Muscle layer of duodenum (tissue), 2 donors: ENCODE results near the gene FBLN2.
"Not testable (repeated sequence)": the region's sequence is repeated elsewhere in the genome, so short reads cannot be mapped to it uniquely, and the experiment has no call there.

ENCODE experiments used
- H3K27ac ChIP-seq: one replicate; pipeline ENCODE4 v1.7.0; 2013; ENCODE audit warnings: mild to moderate bottlenecking, low read length
- H3K27me3 ChIP-seq: one replicate; pipeline ENCODE4 v1.7.0; 2013; ENCODE audit warnings: low read depth, mild to moderate bottlenecking, control low read depth, low read length
- H3K36me3 ChIP-seq, 2 donors: one replicate each; pipeline ENCODE4 v1.7.0; 2013; ENCODE audit warnings: low read length in 2 of 2, control low read depth in 1 of 2, mild to moderate bottlenecking in 1 of 2; ENCODE audit not compliant: insufficient read depth in 2 of 2, control insufficient read depth in 1 of 2
- H3K4me1 ChIP-seq, 2 donors: one replicate each; pipeline ENCODE4 v1.7.0; 2013; ENCODE audit warnings: low read length in 2 of 2, mild to moderate bottlenecking in 2 of 2, control low read depth in 1 of 2, moderate library complexity in 1 of 2; ENCODE audit not compliant: insufficient read depth in 2 of 2, control insufficient read depth in 1 of 2
- H3K4me3 ChIP-seq, 2 donors: one replicate each; pipeline ENCODE4 v1.7.0; 2013; ENCODE audit warnings: low read length in 2 of 2, low read depth in 1 of 2, mild to moderate bottlenecking in 1 of 2
- H3K9me3 ChIP-seq, 2 donors: one replicate each; pipeline ENCODE4 v1.7.0; 2013; ENCODE audit warnings: low read length in 2 of 2, control low read depth in 1 of 2, mild to moderate bottlenecking in 1 of 2; ENCODE audit not compliant: control insufficient read depth in 1 of 2
- donor health status: healthy.

The FBLN2 gene

DNA sequence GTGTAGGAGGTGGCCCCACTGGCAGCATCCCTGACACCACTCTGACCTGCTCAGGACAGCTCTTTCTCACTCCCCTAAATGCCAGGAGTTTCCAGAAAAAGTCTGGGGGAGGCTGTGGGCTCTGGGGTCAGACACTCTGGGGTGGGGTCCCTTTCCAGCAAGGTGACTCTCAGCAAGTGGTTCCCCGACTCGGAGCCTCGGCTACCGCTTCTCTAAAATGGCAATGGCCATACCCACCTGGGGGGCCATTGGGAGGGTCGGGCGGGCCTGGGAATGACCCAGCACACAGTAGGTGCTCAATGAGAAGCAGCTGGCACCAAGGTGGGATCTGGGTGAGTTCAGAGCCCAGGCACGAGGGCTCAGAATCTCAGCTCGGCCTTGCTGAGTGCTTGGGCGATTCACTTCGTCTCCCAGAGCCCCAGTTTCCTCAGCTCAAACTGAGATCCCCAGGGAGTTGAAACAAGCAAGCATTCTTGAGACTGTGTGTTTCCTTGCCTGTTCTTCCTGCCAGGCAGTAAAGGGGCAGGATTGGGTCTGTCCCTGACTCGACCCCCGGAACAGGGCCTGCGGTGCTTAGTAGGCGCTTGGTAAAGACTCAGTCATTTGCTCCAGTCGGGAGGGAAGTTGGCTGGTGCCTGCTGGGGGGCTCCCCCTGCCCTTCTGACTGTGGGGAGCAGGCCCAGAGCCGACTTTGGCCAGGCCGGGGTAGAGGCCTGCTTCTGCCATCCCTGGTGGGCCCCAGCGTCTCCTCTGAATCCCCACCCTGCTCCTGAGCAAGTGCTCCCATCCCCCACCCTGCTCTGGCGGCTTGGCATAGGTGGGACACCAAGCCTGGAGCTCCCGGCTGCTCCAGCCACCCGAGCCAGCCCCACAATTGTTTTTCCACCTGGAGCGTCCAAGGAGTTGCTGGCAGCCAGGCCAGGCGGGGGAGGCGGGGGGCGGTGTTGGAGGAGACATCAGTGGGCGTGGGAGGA is 32.9 kb upstream of the FBLN2 start:
- no peaks in the 10 kb centered on the region for H3K36me3 ChIP-seq
- H3K9me3 ChIP-seq: no peaks in the 10 kb centered on the region
- H3K27me3 ChIP-seq: no peaks in the 10 kb centered on the region
- H3K4me1 ChIP-seq: no peaks in the 10 kb centered on the region
- no peak overlapping the region for H3K4me3 ChIP-seq
- no peak overlapping the region for H3K27ac ChIP-seq

DNA sequence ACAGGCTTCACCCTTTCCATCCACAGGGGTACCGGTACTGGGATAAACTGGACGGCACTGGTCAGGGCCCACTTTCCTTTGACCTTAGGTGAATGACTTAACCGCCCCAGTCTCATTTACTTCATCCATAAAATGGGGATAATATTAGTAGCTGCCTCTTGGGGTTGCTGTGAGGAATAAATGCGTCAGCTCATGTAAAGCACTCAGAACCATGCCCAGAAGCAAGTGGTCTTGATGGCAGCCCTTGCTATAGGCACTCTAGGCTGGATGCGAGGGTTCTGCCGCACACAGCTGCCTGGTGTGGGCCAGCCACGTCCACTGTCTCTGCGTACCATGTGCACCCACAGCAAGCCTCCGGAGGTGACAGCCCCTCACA is 32.2 kb upstream of the FBLN2 start:
- H3K27me3 ChIP-seq: no peaks in the 10 kb centered on the region
- H3K4me3 ChIP-seq: no peak overlapping the region
- no peaks in the 10 kb centered on the region for H3K9me3 ChIP-seq
- no peaks in the 10 kb centered on the region for H3K4me1 ChIP-seq
- H3K27ac ChIP-seq: no peak overlapping the region
- no peaks in the 10 kb centered on the region for H3K36me3 ChIP-seq

DNA sequence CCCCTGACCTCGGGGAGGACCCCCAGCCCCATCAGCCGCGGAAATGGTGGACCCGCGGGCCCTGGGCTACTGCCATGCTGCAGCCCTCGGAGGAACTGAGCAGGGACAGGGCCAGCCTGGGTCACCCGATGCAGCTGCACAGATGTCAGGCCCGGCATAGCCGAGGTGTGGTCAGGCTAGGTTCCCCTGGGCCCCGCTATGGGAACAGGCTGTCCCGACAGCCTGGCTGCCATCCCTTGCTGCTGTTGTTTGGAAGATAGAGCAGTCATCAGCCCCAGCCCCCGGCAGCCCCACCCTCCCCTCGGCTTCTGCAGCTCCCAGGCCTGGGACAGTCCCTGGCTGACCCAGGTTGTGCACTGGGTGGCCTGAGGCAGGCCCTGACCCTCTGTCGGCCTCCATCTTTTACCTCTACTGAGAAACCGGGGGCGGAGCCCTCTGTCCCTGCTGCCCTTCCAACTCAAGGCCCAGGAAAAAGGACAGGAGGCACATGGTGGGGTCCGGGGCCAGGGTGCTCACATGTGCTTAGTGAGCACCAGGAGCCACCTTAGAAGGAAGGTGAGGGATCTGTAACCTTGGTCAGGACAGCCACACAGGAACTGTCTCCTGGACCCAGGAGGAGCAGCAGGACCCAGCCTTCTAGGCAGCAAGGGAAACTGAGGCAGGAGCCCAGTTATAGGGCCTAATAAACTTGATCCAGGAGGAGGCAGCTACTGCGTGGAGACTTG is 31.5 kb upstream of the FBLN2 start:
- no peaks in the 10 kb centered on the region for H3K9me3 ChIP-seq
- no peaks in the 10 kb centered on the region for H3K27me3 ChIP-seq
- H3K36me3 ChIP-seq: no peaks in the 10 kb centered on the region
- H3K4me1 ChIP-seq: no peaks in the 10 kb centered on the region
- H3K27ac ChIP-seq: no peak overlapping the region
- H3K4me3 ChIP-seq: no peak overlapping the region

DNA sequence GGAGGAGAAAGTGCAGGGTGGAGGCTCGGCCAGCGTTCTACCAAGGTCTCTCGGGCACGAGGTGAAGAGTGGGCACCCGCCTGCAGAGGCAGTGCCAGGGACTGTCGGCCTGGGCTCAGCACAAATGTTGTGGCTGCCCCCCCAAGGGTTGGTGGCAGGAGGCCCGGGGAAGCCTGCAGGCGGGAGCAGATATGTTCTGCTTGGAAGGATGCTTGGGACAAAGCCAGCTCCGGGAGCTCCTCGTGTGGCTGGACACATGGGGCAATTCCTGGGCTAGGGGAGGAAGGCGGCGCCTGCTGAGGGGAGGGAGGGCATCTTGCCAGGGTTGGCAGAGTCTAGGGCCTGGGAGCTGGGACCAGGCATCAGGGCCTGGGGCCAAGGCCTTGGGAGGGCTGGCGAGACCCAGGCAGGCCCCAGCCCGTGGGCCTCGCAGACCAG is 30.4 kb upstream of the FBLN2 start:
- Histone ChIP-seq H3K36me3 (no peaks in the 10 kb centered on the region), H3K27ac (no peak overlapping the region), H3K27me3 (no peaks in the 10 kb centered on the region), H3K9me3 (no peaks in the 10 kb centered on the region), H3K4me1 (no peaks in the 10 kb centered on the region), H3K4me3 (no peak overlapping the region)

DNA sequence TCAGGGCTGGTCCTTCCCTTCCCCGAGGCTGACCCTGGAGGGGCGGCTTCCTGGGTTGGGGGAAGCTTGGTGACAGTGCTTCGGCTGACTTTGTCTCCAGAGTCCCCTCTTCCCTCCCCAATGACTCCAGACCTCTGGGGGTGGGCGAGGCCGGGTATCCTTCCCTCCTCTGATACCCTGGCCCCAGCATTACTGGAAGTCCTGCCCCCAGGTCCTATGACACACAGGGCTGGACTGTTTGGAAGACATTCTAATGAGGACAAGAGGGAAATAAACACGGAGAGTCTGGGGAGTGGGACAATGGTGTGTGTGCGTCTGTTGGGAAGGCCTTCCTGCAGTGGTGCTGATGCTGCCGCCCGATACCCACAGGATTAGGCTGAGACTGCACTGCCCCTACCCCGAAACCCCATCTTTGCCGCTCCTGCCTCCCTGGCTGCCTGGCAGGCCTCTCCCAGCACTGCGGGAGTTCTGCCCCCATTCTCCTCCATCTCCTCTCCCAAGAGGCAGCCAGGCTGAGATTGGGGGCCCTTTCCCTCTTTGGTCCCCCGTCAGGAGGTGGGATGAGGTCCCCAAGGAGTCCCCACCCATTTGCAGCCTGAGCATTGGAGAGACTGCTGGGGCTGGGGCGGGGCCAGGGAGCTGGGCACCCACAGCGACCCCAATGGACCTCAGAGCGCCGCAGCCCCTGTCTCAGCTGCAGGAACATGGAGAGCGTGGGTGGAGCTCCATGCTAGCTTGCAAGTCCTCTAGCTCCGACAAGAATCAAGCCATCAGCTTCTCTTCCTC is 29.7 kb upstream of the FBLN2 start:
- Histone ChIP-seq H3K9me3 (no peaks in the 10 kb centered on the region), H3K27me3 (no peaks in the 10 kb centered on the region), H3K36me3 (no peaks in the 10 kb centered on the region), H3K4me3 (no peak overlapping the region), H3K4me1 (no peaks in the 10 kb centered on the region), H3K27ac (no peak overlapping the region)

DNA sequence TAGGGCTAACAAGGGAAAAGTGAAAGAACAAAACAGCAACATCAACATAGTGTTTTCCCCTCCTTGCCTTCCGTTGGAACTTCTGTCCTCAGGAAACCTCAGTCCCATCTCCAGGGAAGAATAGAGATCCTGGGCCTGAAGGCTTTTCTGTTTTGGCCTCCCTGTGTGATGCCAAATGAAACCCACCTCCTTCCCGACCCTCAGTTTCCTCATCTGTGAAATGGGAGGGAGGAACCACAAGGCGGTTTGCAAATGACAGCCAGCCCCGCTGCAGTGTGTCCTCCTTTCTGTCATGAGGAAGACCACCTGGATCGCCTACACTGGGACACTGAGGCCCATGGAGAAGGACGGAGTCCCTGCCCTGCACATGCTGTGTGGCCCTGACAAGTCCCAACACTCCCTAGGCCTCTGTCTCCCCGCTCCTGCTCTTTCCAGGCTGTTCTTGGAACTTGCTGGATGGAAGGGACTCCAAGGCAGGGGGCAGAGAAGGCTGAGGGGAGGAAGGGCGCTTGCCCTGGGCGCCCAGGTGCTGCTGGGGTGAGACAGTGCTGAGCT is 28.5 kb upstream of the FBLN2 start:
- Histone ChIP-seq H3K4me1 (no peaks in the 10 kb centered on the region), H3K36me3 (no peaks in the 10 kb centered on the region), H3K27ac (no peak overlapping the region), H3K27me3 (no peaks in the 10 kb centered on the region), H3K9me3 (no peaks in the 10 kb centered on the region), H3K4me3 (no peak overlapping the region)

DNA sequence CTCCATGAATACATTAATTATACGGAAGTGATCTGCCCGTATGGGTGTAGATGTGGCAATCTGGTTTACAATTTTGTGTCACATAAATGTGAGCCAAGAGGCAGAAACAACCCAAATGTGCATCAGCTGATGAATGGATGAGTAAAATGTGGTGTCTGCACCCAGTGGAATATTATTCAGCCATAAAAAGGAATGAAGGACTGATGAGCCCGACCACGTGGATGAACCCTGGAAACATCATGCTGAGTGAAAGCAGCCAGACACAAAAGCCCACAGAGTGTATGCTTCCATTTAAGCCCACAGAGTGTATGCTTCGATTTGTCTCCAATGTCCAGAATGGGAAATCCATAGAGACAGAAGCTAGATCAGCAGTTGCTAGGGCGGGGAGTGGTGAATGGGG is 27.6 kb upstream of the FBLN2 start:
- no peaks in the 10 kb centered on the region for H3K9me3 ChIP-seq
- H3K27me3 ChIP-seq: no peaks in the 10 kb centered on the region
- H3K27ac ChIP-seq: no peak overlapping the region
- H3K36me3 ChIP-seq: no peaks in the 10 kb centered on the region
- H3K4me3 ChIP-seq: no peak overlapping the region
- peaks cover 0 to 5% of the 10 kb centered on the region in 2 donors for H3K4me1 ChIP-seq

DNA sequence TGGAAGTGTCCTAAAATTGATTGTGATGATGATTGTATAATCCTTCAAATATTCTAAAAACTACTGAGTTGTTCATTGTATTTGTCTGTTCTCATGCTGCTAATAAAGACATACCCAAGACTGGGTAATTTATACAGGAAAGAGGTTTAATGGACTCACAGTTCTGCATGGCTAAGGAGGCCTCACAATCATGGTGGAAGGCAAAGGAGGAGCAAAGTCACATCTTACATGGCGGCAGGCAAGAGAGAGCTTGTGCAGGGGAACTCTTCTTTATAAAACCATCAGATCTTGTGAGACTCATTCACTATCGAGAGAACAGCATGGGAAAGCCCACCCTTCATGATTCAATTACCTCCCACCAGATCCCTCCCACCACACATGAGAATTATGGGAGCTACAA is 27.2 kb upstream of the FBLN2 start:
- not testable (repeated sequence) for H3K27ac ChIP-seq, H3K27me3 ChIP-seq, H3K9me3 ChIP-seq, H3K4me3 ChIP-seq, H3K4me1 ChIP-seq, H3K36me3 ChIP-seq

DNA sequence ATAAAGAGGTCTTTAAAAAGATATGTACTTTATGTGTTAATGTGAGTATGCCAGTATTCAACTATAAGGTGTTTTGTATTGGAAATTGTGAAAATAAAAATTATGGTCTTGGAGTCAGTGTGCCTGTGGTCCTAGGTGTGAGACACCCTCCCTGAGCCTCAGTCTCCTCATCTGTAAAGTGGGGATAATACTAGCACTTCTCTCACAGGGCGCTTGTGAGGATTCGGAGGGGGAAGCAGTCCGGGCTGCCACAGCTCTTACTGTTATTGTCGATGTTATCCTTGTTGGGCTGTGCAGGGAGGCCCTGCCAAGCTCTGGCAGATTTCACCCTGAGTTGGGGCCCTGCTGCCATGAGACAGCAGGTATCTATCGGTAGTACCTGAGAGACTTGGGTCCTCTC is 26.7 kb upstream of the FBLN2 start:
- Histone ChIP-seq H3K4me1 (peaks cover 0 to 10% of the 10 kb centered on the region in 2 donors), H3K9me3 (no peaks in the 10 kb centered on the region)

DNA sequence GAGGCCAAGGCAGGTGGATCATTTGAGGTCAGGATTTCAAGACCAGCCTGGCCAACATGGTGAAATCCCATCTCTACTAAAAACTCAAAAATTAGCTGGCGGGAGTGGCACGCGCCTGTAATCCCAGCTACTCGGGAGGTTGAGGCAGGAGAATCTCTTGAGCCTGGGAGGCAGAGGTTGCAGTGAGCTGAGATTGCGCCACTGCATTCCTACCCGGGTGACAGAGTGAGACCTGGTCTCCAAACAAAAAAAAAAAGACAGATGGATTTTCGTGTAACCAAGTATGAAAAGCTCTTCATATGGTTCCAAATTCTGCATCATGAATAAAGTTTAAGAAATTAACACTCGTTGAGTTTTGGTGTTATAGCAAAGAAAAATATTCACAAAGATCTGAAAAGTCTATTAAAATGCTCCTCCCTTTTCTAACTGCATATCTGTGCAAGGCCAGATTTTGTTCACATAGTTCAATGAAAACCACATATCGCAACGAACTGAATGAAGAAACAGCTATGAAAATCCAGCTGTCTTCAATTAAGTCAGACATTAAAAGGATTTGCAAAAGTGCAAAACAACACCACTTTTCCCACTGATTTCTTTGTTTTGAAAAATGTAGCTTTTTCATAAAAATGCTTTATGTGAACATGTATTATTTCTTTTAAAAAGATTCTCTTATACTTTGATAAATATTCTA is 23.8 kb upstream of the FBLN2 start:
- H3K27ac ChIP-seq: no peak overlapping the region
- no peaks in the 10 kb centered on the region for H3K9me3 ChIP-seq

More for the DNA sequence above, 26.7 kb upstream of the FBLN2 start:
- no peaks in the 10 kb centered on the region for H3K36me3 ChIP-seq
- H3K27ac ChIP-seq: no peak overlapping the region
- no peak overlapping the region for H3K4me3 ChIP-seq
- H3K27me3 ChIP-seq: no peaks in the 10 kb centered on the region

More for the DNA sequence above, 23.8 kb upstream of the FBLN2 start:
- Histone ChIP-seq H3K4me1 (peaks cover 0 to 10% of the 10 kb centered on the region in 2 donors), H3K36me3 (no peaks in the 10 kb centered on the region), H3K4me3 (no peak overlapping the region), H3K27me3 (no peaks in the 10 kb centered on the region)
